Ramos (cell line): Measurements from ENCODE around the gene KRT26.

Experiments used
- in situ Hi-C: fragments of 300-500 bp; cut with MboI; formaldehyde crosslinking; loops from one replicate; pipeline ENCODE4 v1.14.3; 2022; ENCODE audit warnings: low sequenced_read_pairs; ENCODE audit not compliant: unreplicated experiment

KRT26 gene

GRCh38 chr17:40735016-40735415 lies 37.0 kb downstream of the KRT26 start:
- in situ Hi-C loops = no loop called here

- in situ Hi-C loops = no loop called here
These were observed 38.0 kb downstream of the KRT26 start for GRCh38 chr17:40734018-40734417.

DNA sequence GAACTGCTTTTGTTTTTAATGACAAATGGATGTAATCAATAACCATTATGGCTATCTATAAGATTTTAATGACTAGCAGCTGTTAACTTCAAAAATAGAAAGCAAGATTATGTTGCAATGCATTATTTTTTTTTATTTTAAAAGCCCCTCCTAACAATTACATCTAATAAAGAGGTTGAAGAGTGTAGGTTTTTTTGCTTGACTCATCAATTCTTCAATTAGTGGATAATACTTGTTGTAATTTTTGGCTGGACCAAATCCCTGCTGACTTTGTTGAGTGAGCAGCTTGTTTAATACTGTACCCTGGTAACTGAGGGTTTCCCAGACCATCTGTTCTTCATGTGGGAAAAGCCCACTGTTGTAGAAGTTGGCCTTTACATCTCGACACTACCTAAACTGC lies 41.0 kb downstream of the KRT26 start:
- in situ Hi-C loops = no loop called here

DNA sequence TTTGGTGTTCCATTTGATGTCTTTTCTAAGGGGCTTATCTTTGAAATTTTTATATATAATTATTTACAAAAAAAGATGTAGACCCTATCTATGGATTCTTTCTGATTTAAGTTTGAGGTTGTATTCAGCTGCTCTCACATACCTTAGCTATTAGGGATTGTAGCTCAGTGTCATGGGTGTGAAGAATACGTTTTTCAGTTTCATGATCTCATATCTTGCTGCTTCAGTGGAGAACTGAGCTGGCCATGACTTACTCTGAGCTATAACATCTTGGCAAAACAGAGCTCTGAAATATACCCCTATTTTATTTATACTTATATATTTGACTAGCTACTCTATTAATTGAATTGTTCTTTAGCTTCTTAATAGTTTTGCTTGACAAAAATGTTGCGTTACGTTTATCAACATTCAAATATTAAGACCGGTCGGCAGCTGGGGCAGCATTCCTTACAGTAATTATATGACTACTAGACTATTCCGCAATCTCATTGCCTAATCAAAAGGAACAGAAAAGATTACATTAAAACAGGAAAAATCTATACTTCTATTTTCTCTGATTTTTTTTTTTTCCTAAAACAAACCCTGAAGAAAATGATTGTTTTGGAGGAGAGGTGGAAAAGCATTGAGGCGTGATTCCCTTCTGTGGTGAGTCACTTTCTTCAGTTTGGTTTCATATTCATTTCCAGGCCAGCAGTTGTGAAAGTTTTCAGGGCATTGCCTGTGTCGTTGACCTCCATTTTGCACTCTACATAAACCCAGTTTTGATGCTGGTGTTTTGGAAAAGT lies 44.4 kb downstream of the KRT26 start:
- in situ Hi-C loops = no loop called here

- in situ Hi-C loops = no loop called here
These were observed 45.1 kb downstream of the KRT26 start for GRCh38 chr17:40726919-40727318.

- in situ Hi-C loops = no loop called here
These were observed 47.3 kb downstream of the KRT26 start for GRCh38 chr17:40724656-40725055.

DNA sequence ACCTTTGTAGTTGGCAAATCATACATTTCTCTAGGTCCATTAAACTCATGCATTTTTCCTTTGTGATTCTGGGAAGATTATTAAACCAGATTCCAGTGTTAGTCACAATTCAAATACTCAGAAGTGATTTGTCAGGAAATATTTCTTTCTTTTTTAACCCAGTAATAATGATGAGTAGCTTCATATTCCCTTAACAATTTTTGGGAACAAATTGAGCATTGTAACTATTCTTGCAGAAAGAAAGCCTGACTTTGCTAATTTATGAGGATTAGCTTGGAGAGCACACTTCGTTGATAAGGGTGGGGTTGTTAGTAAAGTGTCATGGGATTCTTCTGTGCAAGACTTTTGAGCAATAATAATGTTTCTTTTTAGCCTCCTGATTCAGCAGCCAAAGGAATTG lies 49.8 kb downstream of the KRT26 start:
- in situ Hi-C loops = no loop called here

- in situ Hi-C loops = no loop called here
These were observed 51.1 kb downstream of the KRT26 start for GRCh38 chr17:40720899-40721298.

- in situ Hi-C loops = no loop called here
These were observed 53.1 kb downstream of the KRT26 start for GRCh38 chr17:40718930-40719329.

DNA sequence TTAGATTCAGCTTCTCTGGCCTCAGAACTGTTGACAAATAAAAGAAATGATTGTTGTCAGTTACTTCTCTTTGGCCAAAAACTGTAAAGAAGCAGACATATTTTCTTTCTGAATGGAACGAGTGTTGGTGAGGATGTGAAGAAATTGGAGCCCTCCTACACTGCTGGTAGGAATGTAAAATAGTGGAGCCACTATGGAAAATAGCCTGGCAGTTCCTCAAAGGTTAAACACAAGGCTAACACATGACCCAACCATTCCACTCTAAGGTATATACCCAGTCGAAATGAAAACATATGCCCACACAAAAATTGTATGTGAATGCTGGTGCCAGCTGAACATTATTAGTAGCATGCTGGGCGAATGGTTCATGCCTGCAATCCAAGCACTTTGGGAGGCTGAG lies 54.2 kb downstream of the KRT26 start:
- in situ Hi-C loops = no loop called here
